GM13977 (cell line): ENCODE results near the gene HPCAL1.

Experiments
- DNase-seq: peaks from one replicate; pipeline ENCODE4 v3.0.0; 2012; ENCODE audit warnings: low spot score
- CTCF ChIP-seq: IDR thresholded peaks from 2 replicates; pipeline ENCODE4 v1.5.1; 2012; ENCODE audit warnings: mild to moderate bottlenecking, control low read depth; ENCODE audit not compliant: insufficient read depth; ENCODE audit errors: extremely low read depth, missing control alignments
- in situ Hi-C: fragments of 300-500 bp; cut with MboI; formaldehyde crosslinking; loops from one replicate; pipeline ENCODE4 v1.12.0; 2022; ENCODE audit warnings: low sequenced_read_pairs, low pct_unique_long_range_greater_than_20kb, mixed read lengths, inconsistent platforms; ENCODE audit not compliant: unreplicated experiment

HPCAL1 gene

DNA sequence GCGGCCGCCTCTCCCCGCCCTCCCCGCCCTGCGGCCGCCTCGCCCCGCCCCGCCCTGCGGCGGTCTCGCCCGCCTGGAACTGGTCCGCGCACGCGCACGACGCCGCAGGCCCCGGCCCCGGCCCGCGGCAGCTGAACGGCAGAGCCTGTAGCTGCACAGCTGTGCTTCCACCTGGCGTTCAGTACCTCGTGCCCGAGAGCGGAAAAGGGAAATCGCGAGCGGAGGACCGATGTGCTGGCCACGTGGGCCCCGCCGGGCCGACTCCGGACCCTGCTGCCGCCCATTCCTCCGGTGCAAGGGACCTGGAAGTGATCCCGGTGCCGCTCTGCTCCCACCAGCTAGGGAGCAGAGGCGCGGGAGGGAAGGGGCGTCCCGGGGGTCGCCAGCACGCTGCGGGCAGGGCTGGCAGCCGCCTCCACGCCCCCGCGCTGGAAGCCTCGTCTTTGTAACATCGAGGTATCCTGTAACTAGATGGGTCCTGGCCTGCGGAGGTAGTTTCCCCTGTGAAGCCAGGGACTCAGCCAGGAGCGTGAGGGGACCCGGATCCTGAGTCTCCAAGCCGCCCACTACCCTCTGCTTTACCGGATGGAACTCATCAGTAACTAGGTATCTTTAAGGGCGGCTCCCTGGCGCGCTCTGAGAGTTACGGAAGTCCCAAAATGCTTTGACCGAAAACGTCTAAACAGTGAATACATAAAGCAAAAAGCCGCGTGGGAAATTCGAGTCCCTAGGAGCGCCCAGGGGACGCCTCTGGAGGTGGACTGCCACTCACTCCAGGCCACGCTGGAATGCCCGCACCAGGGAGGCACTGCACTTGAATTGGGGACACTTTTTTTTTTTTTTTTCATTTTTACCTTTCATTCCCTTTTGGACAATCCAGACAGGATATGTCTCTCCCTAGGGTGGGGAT, 146.1 kb downstream of the HPCAL1 start:
- peak; percentile 27 for TF ChIP-seq CTCF
- in situ Hi-C loops: no loop called here
- DNase-seq: peak; percentile 63

GRCh38 chr2:10449486-10449831, 146.8 kb downstream of the HPCAL1 start:
- in situ Hi-C loops: no loop called here
- no peak for DNase-seq
- no peak for TF ChIP-seq CTCF

GRCh38 chr2:10449838-10450691, 147.4 kb downstream of the HPCAL1 start:
- TF ChIP-seq CTCF: no peak
- in situ Hi-C loops: no loop called here
- DNase-seq: no peak

DNA sequence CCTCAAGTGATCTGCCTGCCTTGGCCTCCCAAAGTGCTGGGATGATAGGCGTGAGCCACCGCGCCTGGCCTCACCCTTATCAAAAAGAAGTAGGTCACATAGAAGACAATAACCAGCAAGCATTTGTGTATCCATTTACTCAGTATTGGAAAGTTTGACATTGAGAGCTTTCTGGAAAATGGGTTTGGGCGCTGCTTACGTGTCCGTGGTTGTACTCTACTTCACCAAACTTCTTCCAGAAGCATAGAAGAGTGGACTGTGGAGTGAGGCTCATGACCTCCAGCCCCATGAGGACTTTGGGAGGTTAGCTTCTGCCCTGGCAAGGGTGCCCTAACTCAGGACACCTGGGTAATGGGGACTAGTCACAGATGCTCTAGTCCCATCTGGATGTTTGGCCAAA, 149.1 kb downstream of the HPCAL1 start:
- in situ Hi-C loops: no loop called here
- DNase-seq: no peak
- TF ChIP-seq CTCF: no peak

- in situ Hi-C loops: no loop called here
- no peak for DNase-seq
- no peak for TF ChIP-seq CTCF
Observed at GRCh38 chr2:10452312-10452711, 149.6 kb downstream of the HPCAL1 start.

GRCh38 chr2:10452956-10453904, 150.5 kb downstream of the HPCAL1 start:
- no peak for DNase-seq
- TF ChIP-seq CTCF: no peak
- in situ Hi-C loops: no loop called here
